ENCODE data around the gene CSMD2. TPM values are rescaled to one million over a fixed set of nuclear protein-coding genes. Genes with fewer than 3 reads are reported as not detected.

The CSMD2 gene
- total RNA-seq, 2 experiments from 2014 or later, result not detected

GRCh38 chr1:33955096-33955495 is 209.9 kb downstream of the CSMD2 start:
- H3K27ac ChIP-seq (ENCODE audit: low read depth, low read length, poor library complexity, severe bottlenecking), result no peak overlapping the region
- ChIA-PET CTCF (ENCODE audit: unreplicated experiment) (no interaction called here), POLR2A (no interaction called here)
- H3K4me1 ChIP-seq (ENCODE audit: insufficient read depth, low read length, poor library complexity, severe bottlenecking), result no peaks in the 10 kb centered on the region
- no peaks in the 10 kb centered on the region for H3K36me3 ChIP-seq (ENCODE audit: insufficient read depth, low read length)
- no peaks in the 10 kb centered on the region for H3K9me2 ChIP-seq (ENCODE audit: insufficient read depth, low read length)
- H3K9me3 ChIP-seq (ENCODE audit: low read length), result no peaks in the 10 kb centered on the region
- TF ChIP-seq EZH2phosphoT487 (IDR thresholded peaks at IDR 0.05; ENCODE audit: borderline replicate concordance, low read depth, low read length), result no peak
- no peak for TF ChIP-seq CTCF (conservative IDR thresholded peaks at IDR 0.05; ENCODE audit: low read length)
- H2AFZ ChIP-seq (ENCODE audit: low read length), result no peak overlapping the region
- no peak overlapping the region for H3K4me3 ChIP-seq (ENCODE audit: low read depth, low read length, poor library complexity, severe bottlenecking)
- intact Hi-C loops (cut with micrococcal nuclease; ENCODE audit: unreplicated experiment), result no loop called here
- BruUV-seq (replicated peaks), result no TSS peak
- no peak for DNase-seq (ENCODE audit: low spot score)
- H3K79me2 ChIP-seq (ENCODE audit: insufficient read depth, low read depth, low read length), result no peaks in the 10 kb centered on the region
- H4K20me1 ChIP-seq (ENCODE audit: insufficient read depth, low read length), result no peaks in the 10 kb centered on the region
- H3K4me2 ChIP-seq (ENCODE audit: low read length), result no peak overlapping the region

GRCh38 chr1:33949570-33949969 is 215.5 kb downstream of the CSMD2 start:
- no peak for DNase-seq (ENCODE audit: low spot score)
- Histone ChIP-seq H3K4me1 (ENCODE audit: insufficient read depth, low read length, poor library complexity, severe bottlenecking) (no peaks in the 10 kb centered on the region), H4K20me1 (ENCODE audit: insufficient read depth, low read length) (no peaks in the 10 kb centered on the region), H3K27ac (ENCODE audit: low read depth, low read length, poor library complexity, severe bottlenecking) (no peak overlapping the region), H2AFZ (ENCODE audit: low read length) (no peak overlapping the region), H3K36me3 (ENCODE audit: insufficient read depth, low read length) (no peaks in the 10 kb centered on the region), H3K9me3 (ENCODE audit: low read length) (no peaks in the 10 kb centered on the region), H3K79me2 (ENCODE audit: insufficient read depth, low read depth, low read length) (no peaks in the 10 kb centered on the region), H3K9me2 (ENCODE audit: insufficient read depth, low read length) (no peaks in the 10 kb centered on the region), H3K4me3 (ENCODE audit: low read depth, low read length, poor library complexity, severe bottlenecking) (no peak overlapping the region), H3K4me2 (ENCODE audit: low read length) (no peak overlapping the region)
- ChIA-PET POLR2A (no interaction called here), CTCF (ENCODE audit: unreplicated experiment) (no interaction called here)
- TF ChIP-seq CTCF (conservative IDR thresholded peaks at IDR 0.05; ENCODE audit: low read length), result no peak
- no peak for TF ChIP-seq EZH2phosphoT487 (IDR thresholded peaks at IDR 0.05; ENCODE audit: borderline replicate concordance, low read depth, low read length)
- intact Hi-C loops (cut with micrococcal nuclease; ENCODE audit: unreplicated experiment), result no loop called here
- no TSS peak for BruUV-seq (replicated peaks)

- TF ChIP-seq EZH2phosphoT487 (IDR thresholded peaks at IDR 0.05; ENCODE audit: borderline replicate concordance, low read depth, low read length), result no peak
- TF ChIP-seq CTCF (conservative IDR thresholded peaks at IDR 0.05; ENCODE audit: low read length), result no peak
- POLR2A ChIA-PET, result no interaction called here
- Histone ChIP-seq H3K4me1 (ENCODE audit: insufficient read depth, low read length, poor library complexity, severe bottlenecking) (no peaks in the 10 kb centered on the region), H3K4me3 (ENCODE audit: low read depth, low read length, poor library complexity, severe bottlenecking) (no peak overlapping the region), H3K9me2 (ENCODE audit: insufficient read depth, low read length) (no peaks in the 10 kb centered on the region), H3K4me2 (ENCODE audit: low read length) (no peak overlapping the region), H3K9me3 (ENCODE audit: low read length) (no peaks in the 10 kb centered on the region), H3K36me3 (ENCODE audit: insufficient read depth, low read length) (no peaks in the 10 kb centered on the region), H2AFZ (ENCODE audit: low read length) (no peak overlapping the region), H3K79me2 (ENCODE audit: insufficient read depth, low read depth, low read length) (no peaks in the 10 kb centered on the region), H4K20me1 (ENCODE audit: insufficient read depth, low read length) (no peaks in the 10 kb centered on the region), H3K27ac (ENCODE audit: low read depth, low read length, poor library complexity, severe bottlenecking) (no peak overlapping the region)
- DNase-seq (ENCODE audit: low spot score), result no peak
- CTCF ChIA-PET (ENCODE audit: unreplicated experiment), result no interaction called here
- intact Hi-C loops (cut with micrococcal nuclease; ENCODE audit: unreplicated experiment), result no loop called here
- no TSS peak for BruUV-seq (replicated peaks)
These were observed 216.7 kb downstream of the CSMD2 start for GRCh38 chr1:33948291-33948690.
